Mesothelial cell of epicardium (in vitro differentiated cells): Measurements from ENCODE around the gene COX14. TPM values are rescaled to one million over a fixed set of nuclear protein-coding genes. Genes with fewer than 3 reads are reported as not detected.

Experiments
- DNase-seq, 2 experiments: peaks; one replicate each; pipeline ENCODE4 v3.0.0; 2021; ENCODE audit warnings: low spot score in 2 of 2; ENCODE audit not compliant: unreplicated experiment in 2 of 2
- H3K27ac Mint-ChIP-seq: 2 replicates; pipeline ENCODE4 v1.8.0; 2021; ENCODE audit warnings: mixed read lengths
- H3K27me3 Mint-ChIP-seq: 2 replicates; pipeline ENCODE4 v1.8.0; 2021; ENCODE audit warnings: low read depth, mixed read lengths
- H3K36me3 Mint-ChIP-seq: 2 replicates; pipeline ENCODE4 v1.8.0; 2021; ENCODE audit warnings: mixed read lengths
- H3K4me1 Mint-ChIP-seq: 2 replicates; pipeline ENCODE4 v1.8.0; 2021; ENCODE audit warnings: mixed read lengths
- H3K4me3 Mint-ChIP-seq: 2 replicates; pipeline ENCODE4 v1.8.0; 2021; ENCODE audit warnings: mild to moderate bottlenecking, moderate library complexity, mixed read lengths
- H3K9me3 Mint-ChIP-seq: 2 replicates; pipeline ENCODE4 v1.8.0; 2021; ENCODE audit warnings: mixed read lengths
- total RNA-seq: library from RNA; stranded (reverse); gene quantifications from 3 replicates; pipeline ENCODE4 v1.2.1, GENCODE V29; 2021
- TF ChIP-seq, protein P1 (sequence below): fragments of 200-600 bp; sonication (generic); IDR thresholded peaks from one replicate; pipeline ENCODE4 v1.5.0; 2021; ENCODE audit warnings: antibody characterized with exemption; ENCODE audit not compliant: unreplicated experiment

Gene COX14
- total RNA-seq, 1 donor from 2014 or later, result 25.0 TPM

DNA sequence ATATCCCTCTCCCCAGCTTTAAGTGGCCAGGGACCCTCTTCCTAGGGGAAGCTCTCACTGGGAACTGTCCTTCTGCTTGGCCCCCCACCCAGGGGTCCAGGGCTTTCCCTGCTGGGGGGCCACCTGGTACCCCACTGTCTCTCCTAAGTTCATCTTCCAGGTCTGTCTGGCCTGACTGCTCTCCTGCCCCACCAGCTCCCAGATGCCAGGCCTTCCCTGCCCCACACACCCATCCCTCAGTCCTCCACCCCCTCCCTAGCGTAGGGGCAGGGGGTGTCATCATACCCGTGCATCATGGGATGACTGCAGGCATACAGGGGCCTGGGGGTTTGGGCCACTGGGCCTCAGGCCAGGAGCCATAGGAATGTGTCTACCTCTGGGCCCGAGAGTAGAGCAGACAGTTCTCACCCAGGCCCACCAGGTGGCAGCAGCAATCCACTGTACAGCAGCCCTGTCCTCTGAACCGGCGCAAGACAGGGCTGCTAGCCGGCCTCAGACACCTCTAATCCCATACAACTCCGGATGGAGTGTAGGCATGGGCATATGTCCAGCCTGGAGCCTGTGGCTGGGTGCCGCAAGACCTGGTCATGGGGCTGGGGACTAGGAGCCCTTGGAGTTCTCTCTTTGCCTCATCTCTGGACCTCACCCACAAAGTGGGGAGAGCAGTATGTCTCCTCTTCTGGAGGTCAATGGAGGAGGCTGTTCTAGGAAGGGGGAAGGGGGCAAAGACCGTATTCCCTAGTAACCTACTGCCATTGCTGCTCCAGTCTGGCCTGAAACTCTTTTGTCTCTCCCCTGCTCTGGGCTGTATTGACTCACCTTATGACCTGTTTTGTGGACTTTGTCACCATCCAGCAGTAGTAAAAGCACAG, 36.9 kb upstream of the COX14 start:
- H3K27me3 Mint-ChIP-seq, result no peaks in the 10 kb centered on the region
- TF ChIP-seq, protein P1, sequence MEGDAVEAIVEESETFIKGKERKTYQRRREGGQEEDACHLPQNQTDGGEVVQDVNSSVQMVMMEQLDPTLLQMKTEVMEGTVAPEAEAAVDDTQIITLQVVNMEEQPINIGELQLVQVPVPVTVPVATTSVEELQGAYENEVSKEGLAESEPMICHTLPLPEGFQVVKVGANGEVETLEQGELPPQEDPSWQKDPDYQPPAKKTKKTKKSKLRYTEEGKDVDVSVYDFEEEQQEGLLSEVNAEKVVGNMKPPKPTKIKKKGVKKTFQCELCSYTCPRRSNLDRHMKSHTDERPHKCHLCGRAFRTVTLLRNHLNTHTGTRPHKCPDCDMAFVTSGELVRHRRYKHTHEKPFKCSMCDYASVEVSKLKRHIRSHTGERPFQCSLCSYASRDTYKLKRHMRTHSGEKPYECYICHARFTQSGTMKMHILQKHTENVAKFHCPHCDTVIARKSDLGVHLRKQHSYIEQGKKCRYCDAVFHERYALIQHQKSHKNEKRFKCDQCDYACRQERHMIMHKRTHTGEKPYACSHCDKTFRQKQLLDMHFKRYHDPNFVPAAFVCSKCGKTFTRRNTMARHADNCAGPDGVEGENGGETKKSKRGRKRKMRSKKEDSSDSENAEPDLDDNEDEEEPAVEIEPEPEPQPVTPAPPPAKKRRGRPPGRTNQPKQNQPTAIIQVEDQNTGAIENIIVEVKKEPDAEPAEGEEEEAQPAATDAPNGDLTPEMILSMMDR, result peak; percentile 85
- no peaks in the 10 kb centered on the region for H3K9me3 Mint-ChIP-seq
- H3K4me3 Mint-ChIP-seq, result no peak overlapping the region
- no peaks in the 10 kb centered on the region for H3K36me3 Mint-ChIP-seq
- no peak overlapping the region for H3K27ac Mint-ChIP-seq
- peaks cover 9% of the 10 kb centered on the region for H3K4me1 Mint-ChIP-seq
- DNase-seq, result peak; percentile 68 to 89

DNA sequence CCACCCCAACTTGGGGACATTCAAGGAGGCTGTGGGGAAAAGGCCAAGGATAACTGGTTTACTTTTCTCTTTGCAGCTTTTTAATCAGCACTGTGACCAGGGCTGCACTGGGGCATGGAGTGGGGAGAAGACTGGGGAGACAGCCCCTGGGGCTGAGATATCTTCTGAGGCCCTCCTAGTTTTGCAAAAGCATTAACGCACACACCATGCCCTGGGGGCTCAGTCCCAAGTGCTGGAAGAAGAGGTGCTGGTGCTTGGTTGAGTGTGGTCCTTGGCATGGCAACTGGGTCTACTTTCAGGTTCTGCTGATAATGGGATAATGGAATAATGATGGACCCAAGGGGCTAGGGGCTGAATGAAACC, 36.2 kb upstream of the COX14 start:
- Mint-ChIP-seq H3K27ac (no peak overlapping the region), H3K27me3 (peaks cover under 1% of the 10 kb centered on the region), H3K9me3 (no peaks in the 10 kb centered on the region), H3K36me3 (no peaks in the 10 kb centered on the region), H3K4me3 (no peak overlapping the region), H3K4me1 (peaks cover 4% of the 10 kb centered on the region)
- TF ChIP-seq, protein P1, result no peak
- no peak for DNase-seq

DNA sequence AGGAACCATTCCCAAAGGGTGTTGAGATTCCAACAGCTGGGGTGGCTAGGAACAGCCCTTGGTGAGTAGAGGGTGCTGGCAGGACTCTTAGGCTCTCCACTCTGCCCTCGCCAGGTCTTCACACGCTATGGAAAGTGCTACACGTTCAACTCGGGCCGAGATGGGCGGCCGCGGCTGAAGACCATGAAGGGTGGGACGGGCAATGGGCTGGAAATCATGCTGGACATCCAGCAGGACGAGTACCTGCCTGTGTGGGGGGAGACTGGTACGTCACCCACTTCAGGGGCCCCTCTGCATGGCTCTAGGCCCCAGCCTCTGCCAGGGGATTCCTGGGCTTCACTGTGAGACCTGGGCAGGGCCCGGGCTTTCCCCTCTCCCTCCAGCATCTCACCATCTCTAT, 34.9 kb upstream of the COX14 start:
- TF ChIP-seq, protein P1, result no peak
- no peaks in the 10 kb centered on the region for H3K36me3 Mint-ChIP-seq
- H3K4me3 Mint-ChIP-seq, result no peak overlapping the region
- DNase-seq, result no peak
- H3K27me3 Mint-ChIP-seq, result peaks cover 6% of the 10 kb centered on the region
- H3K4me1 Mint-ChIP-seq, result peaks cover 4% of the 10 kb centered on the region
- H3K27ac Mint-ChIP-seq, result no peak overlapping the region
- no peaks in the 10 kb centered on the region for H3K9me3 Mint-ChIP-seq

DNA sequence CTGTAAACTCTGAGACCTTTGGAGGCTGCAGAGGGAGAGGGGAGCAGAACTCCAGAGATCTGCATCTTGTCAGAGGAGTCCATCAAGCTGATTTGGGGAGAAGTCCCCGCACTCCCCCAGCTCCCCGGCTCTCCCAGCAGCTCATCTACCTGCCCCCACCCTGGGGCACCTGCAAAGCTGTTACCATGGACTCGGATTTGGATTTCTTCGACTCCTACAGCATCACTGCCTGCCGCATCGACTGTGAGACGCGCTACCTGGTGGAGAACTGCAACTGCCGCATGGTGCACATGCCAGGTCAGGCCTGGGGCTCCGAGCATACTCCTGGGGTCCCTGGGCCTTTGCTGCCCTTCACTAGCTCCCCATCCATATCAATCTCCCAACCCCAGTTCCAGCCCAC, 33.8 kb upstream of the COX14 start:
- Mint-ChIP-seq H3K4me1 (peaks cover 4% of the 10 kb centered on the region), H3K27ac (no peak overlapping the region), H3K27me3 (peaks cover 6% of the 10 kb centered on the region), H3K9me3 (no peaks in the 10 kb centered on the region), H3K36me3 (no peaks in the 10 kb centered on the region), H3K4me3 (no peak overlapping the region)
- TF ChIP-seq, protein P1, result no peak
- no peak for DNase-seq

DNA sequence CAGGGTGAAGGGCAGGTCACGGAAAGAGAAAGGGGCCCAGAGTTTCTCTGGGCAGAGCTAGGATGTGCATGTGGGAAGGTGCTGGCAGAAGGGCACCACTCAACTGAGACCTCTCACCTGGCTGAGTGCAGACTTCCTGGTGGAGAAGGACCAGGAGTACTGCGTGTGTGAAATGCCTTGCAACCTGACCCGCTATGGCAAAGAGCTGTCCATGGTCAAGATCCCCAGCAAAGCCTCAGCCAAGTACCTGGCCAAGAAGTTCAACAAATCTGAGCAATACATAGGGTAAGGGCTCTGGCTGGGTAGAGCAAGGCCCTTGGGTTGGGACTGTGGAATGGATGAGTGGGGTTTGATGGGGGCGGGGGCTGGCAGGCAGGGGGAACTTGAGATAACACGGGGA, 32.3 kb upstream of the COX14 start:
- H3K9me3 Mint-ChIP-seq, result no peaks in the 10 kb centered on the region
- H3K27me3 Mint-ChIP-seq, result peaks cover 6% of the 10 kb centered on the region
- no peak overlapping the region for H3K4me3 Mint-ChIP-seq
- DNase-seq, result no peak
- H3K4me1 Mint-ChIP-seq, result peaks cover 11% of the 10 kb centered on the region
- TF ChIP-seq, protein P1, result no peak
- H3K27ac Mint-ChIP-seq, result no peak overlapping the region
- H3K36me3 Mint-ChIP-seq, result no peaks in the 10 kb centered on the region
